Loucy (cell line): Measurements from ENCODE around the gene PGAM1.

Experiments used
- H2AFZ ChIP-seq: fragments of 200-600 bp; sonication (generic); 2 replicates; pipeline ENCODE4 v1.6.0; 2016; ENCODE audit warnings: antibody characterized with exemption, mild to moderate bottlenecking, low read length, moderate library complexity
- H3F3A ChIP-seq: fragments of 200-600 bp; 2 replicates; pipeline ENCODE4 v1.6.0; 2016; ENCODE audit warnings: antibody characterized with exemption, low read depth, mild to moderate bottlenecking
- H3K27me3 ChIP-seq: fragments of 200-600 bp; sonication (generic); 2 replicates; pipeline ENCODE4 v1.6.1; 2014; ENCODE audit warnings: low read length, mild to moderate bottlenecking; ENCODE audit not compliant: insufficient read depth, poor library complexity, severe bottlenecking
- H3K36me3 ChIP-seq: fragments of 200-600 bp; sonication (generic); 2 replicates; pipeline ENCODE4 v1.6.1; 2016; ENCODE audit warnings: low read length; ENCODE audit not compliant: insufficient read depth
- H3K4me1 ChIP-seq: fragments of 200-600 bp; sonication (generic); 2 replicates; pipeline ENCODE4 v1.5.1; 2014; ENCODE audit warnings: low read length, mild to moderate bottlenecking; ENCODE audit not compliant: insufficient read depth, poor library complexity, severe bottlenecking
- H3K4me2 ChIP-seq: fragments of 200-600 bp; sonication (generic); 2 replicates; pipeline ENCODE4 v1.6.0; 2014; ENCODE audit warnings: antibody characterized with exemption, low read length, low read depth, mild to moderate bottlenecking; ENCODE audit not compliant: poor library complexity, severe bottlenecking
- H3K4me3 ChIP-seq: fragments of 200-600 bp; sonication (generic); 2 replicates; pipeline ENCODE4 v1.5.1; 2014; ENCODE audit warnings: low read length, mild to moderate bottlenecking, mixed read lengths; ENCODE audit not compliant: poor library complexity, severe bottlenecking
- H3K79me2 ChIP-seq: fragments of 200-600 bp; sonication (generic); 2 replicates; pipeline ENCODE4 v1.6.1; 2014; ENCODE audit warnings: low read length; ENCODE audit not compliant: insufficient read depth
- H3K9ac ChIP-seq: fragments of 200-600 bp; sonication (generic); 2 replicates; pipeline ENCODE4 v1.6.0; 2014; ENCODE audit warnings: mild to moderate bottlenecking, low read depth, low read length, moderate library complexity; ENCODE audit not compliant: poor library complexity, severe bottlenecking
- H3K9me2 ChIP-seq: fragments of 200-600 bp; sonication (generic); replicated peaks from 2 replicates; pipeline ENCODE4 v1.6.1; 2016; ENCODE audit warnings: low read depth, low read length, mixed read lengths
- H3K9me3 ChIP-seq: fragments of 200-600 bp; sonication (generic); 2 replicates; pipeline ENCODE4 v1.6.1; 2014; ENCODE audit warnings: mild to moderate bottlenecking, antibody characterized with exemption, low read length, low read depth; ENCODE audit not compliant: insufficient read depth
- H4K20me1 ChIP-seq: fragments of 200-600 bp; sonication (generic); 2 replicates; pipeline ENCODE4 v1.6.0; 2014; ENCODE audit warnings: antibody characterized with exemption, low read length, mild to moderate bottlenecking; ENCODE audit not compliant: insufficient read depth, poor library complexity, severe bottlenecking
- EZH2phosphoT487 ChIP-seq: fragments of 200-600 bp; IDR thresholded peaks from 2 replicates; pipeline ENCODE4 v1.6.1; 2018; ENCODE audit warnings: antibody characterized with exemption, mild to moderate bottlenecking, moderate library complexity, borderline replicate concordance
- TF ChIP-seq, protein P1 (sequence below): fragments of 200-600 bp; sonication (generic); conservative IDR thresholded peaks from 2 replicates; pipeline ENCODE4 v1.5.1; 2014; ENCODE audit warnings: mild to moderate bottlenecking, antibody characterized with exemption, low read length

Gene PGAM1

DNA sequence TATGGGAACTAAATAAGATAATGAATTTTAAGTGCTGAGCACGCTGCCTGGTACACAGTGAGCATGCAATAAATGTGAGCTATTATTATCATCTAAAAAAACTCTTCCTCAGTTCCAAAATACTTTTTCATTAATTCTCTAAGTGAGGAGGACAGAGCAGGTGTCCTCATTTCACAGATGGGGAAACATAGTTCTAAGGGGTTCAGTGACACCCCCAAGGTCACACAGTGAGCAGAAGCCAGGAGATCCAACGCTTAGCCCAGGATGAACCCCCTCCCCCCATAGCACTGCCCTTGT lies 18.1 kb upstream of the PGAM1 start:
- no peaks in the 10 kb centered on the region for H3K9me2 ChIP-seq
- H3F3A ChIP-seq, result no peaks in the 10 kb centered on the region
- H3K4me2 ChIP-seq, result no peak overlapping the region
- H3K4me3 ChIP-seq, result no peak overlapping the region
- H3K9me3 ChIP-seq, result no peaks in the 10 kb centered on the region
- H3K79me2 ChIP-seq, result no peaks in the 10 kb centered on the region
- TF ChIP-seq EZH2phosphoT487, result no peak
- TF ChIP-seq, protein P1, sequence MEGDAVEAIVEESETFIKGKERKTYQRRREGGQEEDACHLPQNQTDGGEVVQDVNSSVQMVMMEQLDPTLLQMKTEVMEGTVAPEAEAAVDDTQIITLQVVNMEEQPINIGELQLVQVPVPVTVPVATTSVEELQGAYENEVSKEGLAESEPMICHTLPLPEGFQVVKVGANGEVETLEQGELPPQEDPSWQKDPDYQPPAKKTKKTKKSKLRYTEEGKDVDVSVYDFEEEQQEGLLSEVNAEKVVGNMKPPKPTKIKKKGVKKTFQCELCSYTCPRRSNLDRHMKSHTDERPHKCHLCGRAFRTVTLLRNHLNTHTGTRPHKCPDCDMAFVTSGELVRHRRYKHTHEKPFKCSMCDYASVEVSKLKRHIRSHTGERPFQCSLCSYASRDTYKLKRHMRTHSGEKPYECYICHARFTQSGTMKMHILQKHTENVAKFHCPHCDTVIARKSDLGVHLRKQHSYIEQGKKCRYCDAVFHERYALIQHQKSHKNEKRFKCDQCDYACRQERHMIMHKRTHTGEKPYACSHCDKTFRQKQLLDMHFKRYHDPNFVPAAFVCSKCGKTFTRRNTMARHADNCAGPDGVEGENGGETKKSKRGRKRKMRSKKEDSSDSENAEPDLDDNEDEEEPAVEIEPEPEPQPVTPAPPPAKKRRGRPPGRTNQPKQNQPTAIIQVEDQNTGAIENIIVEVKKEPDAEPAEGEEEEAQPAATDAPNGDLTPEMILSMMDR, result no peak
- no peaks in the 10 kb centered on the region for H3K4me1 ChIP-seq
- H3K9ac ChIP-seq, result no peak overlapping the region
- H3K27me3 ChIP-seq, result no peaks in the 10 kb centered on the region
- no peaks in the 10 kb centered on the region for H4K20me1 ChIP-seq
- H3K36me3 ChIP-seq, result no peaks in the 10 kb centered on the region
- H2AFZ ChIP-seq, result no peak overlapping the region

DNA sequence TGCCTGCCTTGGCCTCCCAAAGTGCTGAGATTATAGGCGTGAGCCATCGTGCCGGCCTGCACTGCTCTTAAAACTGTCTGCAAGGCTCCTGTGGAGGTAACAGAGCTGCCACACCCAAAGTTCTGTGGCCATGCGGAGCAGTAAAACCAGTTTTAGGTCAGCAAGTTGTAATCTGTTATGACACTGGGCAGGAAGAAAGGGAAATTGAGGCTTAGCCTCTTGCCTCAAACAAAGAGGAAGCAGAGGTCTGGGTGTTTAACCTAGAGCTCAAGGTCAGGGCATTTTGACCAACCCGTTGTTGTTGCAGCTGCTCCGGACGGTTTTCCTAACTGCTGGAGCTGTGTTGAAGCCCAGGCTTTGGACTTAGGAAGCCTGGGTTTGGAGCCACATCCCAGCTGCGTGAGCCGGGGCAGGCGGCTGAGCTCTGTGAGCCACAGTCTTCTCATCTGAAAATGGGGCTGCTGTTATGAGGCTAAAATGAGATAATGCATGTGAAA lies 17.4 kb upstream of the PGAM1 start:
- Histone ChIP-seq H3K4me1 (peaks cover under 1% of the 10 kb centered on the region), H3K27me3 (no peaks in the 10 kb centered on the region), H3K9ac (no peak overlapping the region), H3K36me3 (no peaks in the 10 kb centered on the region), H3K4me3 (no peak overlapping the region), H4K20me1 (no peaks in the 10 kb centered on the region), H3F3A (no peaks in the 10 kb centered on the region), H3K79me2 (no peaks in the 10 kb centered on the region), H3K4me2 (no peak overlapping the region), H3K9me3 (no peaks in the 10 kb centered on the region), H2AFZ (no peak overlapping the region), H3K9me2 (no peaks in the 10 kb centered on the region)
- TF ChIP-seq, protein P1, result no peak
- no peak for TF ChIP-seq EZH2phosphoT487

DNA sequence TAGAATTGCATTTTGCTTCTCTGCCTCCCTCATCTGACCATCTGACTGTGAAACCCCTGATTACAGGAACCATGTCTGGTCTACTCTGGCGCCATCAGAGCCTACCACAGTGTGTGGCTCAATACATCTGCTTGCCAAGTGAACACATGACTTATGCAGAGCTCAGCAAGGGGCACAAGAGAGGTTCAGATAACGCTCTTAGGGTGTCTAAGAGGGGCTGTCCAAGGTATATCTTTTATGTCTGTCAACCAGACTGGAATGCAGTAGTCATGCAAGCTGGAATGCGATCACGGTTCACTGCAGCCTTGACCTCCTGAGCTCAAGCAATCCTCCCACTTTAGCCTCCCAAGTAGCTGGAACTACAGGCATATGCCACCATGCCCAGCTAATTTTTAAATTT lies 14.6 kb upstream of the PGAM1 start:
- H3K27me3 ChIP-seq, result no peaks in the 10 kb centered on the region
- no peaks in the 10 kb centered on the region for H3F3A ChIP-seq
- H3K36me3 ChIP-seq, result no peaks in the 10 kb centered on the region
- H2AFZ ChIP-seq, result no peak overlapping the region
- H3K9ac ChIP-seq, result no peak overlapping the region
- no peak overlapping the region for H3K4me2 ChIP-seq
- no peaks in the 10 kb centered on the region for H3K9me2 ChIP-seq
- no peaks in the 10 kb centered on the region for H3K9me3 ChIP-seq
- H3K4me3 ChIP-seq, result no peak overlapping the region
- H4K20me1 ChIP-seq, result no peaks in the 10 kb centered on the region
- TF ChIP-seq, protein P1, result no peak
- TF ChIP-seq EZH2phosphoT487, result no peak
- peaks cover 17% of the 10 kb centered on the region for H3K4me1 ChIP-seq
- H3K79me2 ChIP-seq, result no peaks in the 10 kb centered on the region
